BLaER1 (cell line): ENCODE results near the gene PCYOX1L.

ENCODE experiments used
- H3K27ac ChIP-seq: shearing (Covaris generic); formaldehyde crosslinking; 2 replicates; pipeline ENCODE4 v1.8.1; 2022
- H3K27me3 ChIP-seq: shearing (Covaris generic); formaldehyde crosslinking; 2 replicates; pipeline ENCODE4 v1.8.1; 2022
- H3K36me3 ChIP-seq: shearing (Covaris generic); formaldehyde crosslinking; 2 replicates; pipeline ENCODE4 v1.8.1; 2022
- H3K4me1 ChIP-seq: shearing (Covaris generic); formaldehyde crosslinking; 2 replicates; pipeline ENCODE4 v1.8.1; 2022
- H3K4me2 ChIP-seq: shearing (Covaris generic); formaldehyde crosslinking; 2 replicates; pipeline ENCODE4 v1.8.1; 2022
- H3K4me3 ChIP-seq: shearing (Covaris generic); formaldehyde crosslinking; 2 replicates; pipeline ENCODE4 v1.8.1; 2022
- H3K9ac ChIP-seq: shearing (Covaris generic); formaldehyde crosslinking; 2 replicates; pipeline ENCODE4 v1.8.1; 2022
- H3K9me3 ChIP-seq: shearing (Covaris generic); formaldehyde crosslinking; 2 replicates; pipeline ENCODE4 v1.8.1; 2022
- H4K20me1 ChIP-seq: shearing (Covaris generic); formaldehyde crosslinking; 2 replicates; pipeline ENCODE4 v1.8.1; 2022
- Cebpa-rat ChIP-seq: shearing (Covaris generic); IDR thresholded peaks from 2 replicates; pipeline ENCODE4 v1.8.1; 2022

PCYOX1L gene

DNA sequence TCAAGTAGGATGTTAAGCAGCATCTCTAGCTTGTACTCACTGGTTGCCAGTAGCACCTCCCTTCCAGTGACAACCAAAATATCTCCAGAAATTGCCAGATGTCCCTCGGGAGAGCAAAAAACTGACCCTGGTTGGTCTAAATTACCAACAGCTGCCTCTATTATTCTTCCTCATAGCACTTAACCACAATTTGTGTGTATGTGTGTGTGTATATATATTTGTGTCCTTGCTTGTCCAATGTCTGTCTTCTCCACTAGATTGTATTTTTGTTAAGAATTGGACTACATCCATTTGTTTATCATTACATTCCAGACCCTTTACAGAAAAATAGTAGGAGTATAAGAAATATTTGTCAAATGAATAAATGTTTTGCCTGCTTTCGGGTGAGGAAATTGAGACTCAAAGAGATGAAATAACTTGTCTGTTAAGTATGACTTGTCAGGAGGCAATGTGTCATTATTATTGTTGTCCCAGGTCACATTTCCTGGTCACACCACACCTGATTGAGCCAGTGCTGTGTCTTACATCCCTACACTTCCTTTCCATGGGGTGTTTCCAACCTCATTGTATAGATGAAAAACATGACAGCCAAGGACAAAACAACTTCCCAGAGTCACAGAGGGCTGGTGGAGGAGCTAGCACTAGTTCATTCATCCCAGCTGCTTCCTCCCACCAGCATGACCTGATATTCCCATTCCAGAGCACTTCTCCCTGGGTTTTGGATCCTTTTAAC lies 24.0 kb upstream of the PCYOX1L start:
- Histone ChIP-seq H3K9ac (no peak overlapping the region), H3K4me2 (peak overlapping the region; percentile 42; the same call in 1 of the 2 replicates), H3K27me3 (no peaks in the 10 kb centered on the region), H3K9me3 (no peaks in the 10 kb centered on the region), H4K20me1 (no peaks in the 10 kb centered on the region), H3K4me1 (peaks cover 38% of the 10 kb centered on the region), H3K27ac (no peak overlapping the region), H3K36me3 (peaks cover 13% of the 10 kb centered on the region; the same call in 1 of the 2 replicates), H3K4me3 (no peak overlapping the region)
- no peak for TF ChIP-seq Cebpa-rat

- peak overlapping the region; percentile 74 for H3K4me2 ChIP-seq
- H3K36me3 ChIP-seq: peaks cover 15% of the 10 kb centered on the region; the same call in 1 of the 2 replicates
- H3K27ac ChIP-seq: peak overlapping the region; percentile 61
- no peaks in the 10 kb centered on the region for H3K27me3 ChIP-seq
- TF ChIP-seq Cebpa-rat: no peak
- H4K20me1 ChIP-seq: no peaks in the 10 kb centered on the region
- H3K4me3 ChIP-seq: peak overlapping the region; percentile 34; the same call in 1 of the 2 replicates
- peak overlapping the region; percentile 21; the same call in 1 of the 2 replicates for H3K9ac ChIP-seq
- H3K4me1 ChIP-seq: peaks cover 40% of the 10 kb centered on the region
- H3K9me3 ChIP-seq: no peaks in the 10 kb centered on the region
Observed at GRCh38 chr5:149337736-149338135, 20.1 kb upstream of the PCYOX1L start.

- H3K9ac ChIP-seq: peak overlapping the region; percentile 21; the same call in 1 of the 2 replicates
- no peaks in the 10 kb centered on the region for H4K20me1 ChIP-seq
- H3K9me3 ChIP-seq: no peaks in the 10 kb centered on the region
- H3K36me3 ChIP-seq: peaks cover 8% of the 10 kb centered on the region; the same call in 1 of the 2 replicates
- no peak for TF ChIP-seq Cebpa-rat
- H3K27me3 ChIP-seq: no peaks in the 10 kb centered on the region
- H3K4me3 ChIP-seq: peak overlapping the region; percentile 34; the same call in 1 of the 2 replicates
- peak overlapping the region; percentile 74 for H3K4me2 ChIP-seq
- peak overlapping the region; percentile 61 for H3K27ac ChIP-seq
- peaks cover 40% of the 10 kb centered on the region for H3K4me1 ChIP-seq
Observed at GRCh38 chr5:149338364-149338763, 19.5 kb upstream of the PCYOX1L start.

DNA sequence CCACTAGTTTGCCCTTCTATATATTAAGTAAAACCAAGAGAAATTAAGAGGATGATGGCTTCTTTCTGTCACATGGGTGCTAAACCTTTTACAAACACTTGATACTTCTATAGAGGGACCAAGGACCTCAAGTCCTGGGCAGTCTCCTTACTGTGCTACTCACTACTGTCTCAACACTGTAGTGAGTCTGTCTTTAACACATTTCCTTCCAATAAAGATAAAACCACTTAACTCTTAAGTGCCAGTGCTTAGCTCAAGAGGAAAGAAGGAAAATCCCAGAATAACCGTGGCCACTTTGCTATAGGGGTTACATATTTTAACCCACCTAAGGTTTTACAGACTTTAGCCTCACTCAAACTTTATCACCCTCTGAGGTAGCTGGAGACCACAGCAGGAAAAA lies 16.9 kb upstream of the PCYOX1L start:
- H3K4me2 ChIP-seq: no peak overlapping the region
- TF ChIP-seq Cebpa-rat: no peak

GRCh38 chr5:149341876-149342275 lies 16.0 kb upstream of the PCYOX1L start:
- Histone ChIP-seq H3K27ac (no peak overlapping the region), H3K27me3 (no peaks in the 10 kb centered on the region), H3K9me3 (no peaks in the 10 kb centered on the region), H3K4me1 (peaks cover 60% of the 10 kb centered on the region), H3K4me2 (no peak overlapping the region), H3K4me3 (no peak overlapping the region), H4K20me1 (no peaks in the 10 kb centered on the region), H3K36me3 (peaks cover 6% of the 10 kb centered on the region; the same call in 1 of the 2 replicates), H3K9ac (no peak overlapping the region)
- TF ChIP-seq Cebpa-rat: no peak

More for the DNA sequence above, 16.9 kb upstream of the PCYOX1L start:
- no peak overlapping the region for H3K4me3 ChIP-seq
- H3K27ac ChIP-seq: no peak overlapping the region
- peaks cover 6% of the 10 kb centered on the region; the same call in 1 of the 2 replicates for H3K36me3 ChIP-seq
- no peaks in the 10 kb centered on the region for H4K20me1 ChIP-seq
- no peak overlapping the region for H3K9ac ChIP-seq
- H3K27me3 ChIP-seq: no peaks in the 10 kb centered on the region
- H3K9me3 ChIP-seq: no peaks in the 10 kb centered on the region
- H3K4me1 ChIP-seq: peaks cover 50% of the 10 kb centered on the region

- H3K4me3 ChIP-seq: 0 out of 2 replicates have a peak overlapping the region, but pooled peaks have one; percentile 82
Observed at GRCh38 chr5:149344151-149344550, 13.7 kb upstream of the PCYOX1L start.

DNA sequence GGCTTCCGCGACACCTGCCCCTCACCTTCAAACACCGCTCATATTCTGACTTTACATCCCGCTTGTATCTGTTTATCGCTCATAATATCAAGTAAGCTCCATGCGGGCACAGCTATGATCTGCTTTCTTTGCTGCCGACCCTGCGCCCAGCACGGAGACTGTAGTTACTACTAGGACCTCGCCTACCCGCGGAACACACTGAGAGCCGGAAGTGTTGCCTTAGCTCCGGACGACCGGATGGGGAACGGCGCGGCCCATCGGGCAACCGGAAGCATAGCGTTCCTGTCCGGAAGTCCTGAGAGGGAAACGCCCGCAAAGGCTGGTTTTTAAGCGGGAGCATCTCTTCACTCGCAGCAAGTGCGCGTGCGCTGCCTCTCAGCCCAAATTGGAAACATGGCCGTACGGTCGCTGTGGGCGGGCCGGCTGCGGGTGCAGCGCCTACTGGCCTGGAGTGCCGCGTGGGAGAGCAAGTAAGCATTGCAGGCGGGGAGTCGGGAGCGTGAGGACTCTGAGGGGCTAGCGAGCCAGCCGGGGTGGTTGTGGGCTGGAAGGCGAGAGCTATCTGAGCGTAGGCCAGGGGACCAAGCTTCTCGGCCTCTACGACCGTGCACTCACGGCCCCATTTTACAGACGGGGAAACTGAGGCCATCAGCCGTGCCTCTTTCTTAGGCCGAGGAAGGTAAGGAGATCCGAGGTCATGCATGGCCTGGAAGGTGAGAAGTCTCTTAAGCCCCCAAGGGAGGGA lies 12.5 kb upstream of the PCYOX1L start, which contains the start of gene GRPEL2:
Gene GRPEL2, plus strand, starts transcription at position 353 of the 745 bp plus-strand sequence. Its CDS starts 41 bp downstream, at position 394.
- Histone ChIP-seq H3K9me3 (no peaks in the 10 kb centered on the region), H3K27ac (peak within 1 kb of the TSS; percentile 95), H3K9ac (peak within 1 kb of the TSS; percentile 87), H3K36me3 (peaks cover 30% of the 10 kb centered on the region), H3K27me3 (no peaks in the 10 kb centered on the region), H4K20me1 (peaks cover 5% of the 10 kb centered on the region; the same call in 1 of the 2 replicates), H3K4me3 (peak within 1 kb of the TSS; percentile 82), H3K4me1 (peaks cover 63% of the 10 kb centered on the region), H3K4me2 (peak within 1 kb of the TSS; percentile 80)
- TF ChIP-seq Cebpa-rat: no peak

More at GRCh38 chr5:149344151-149344550, 13.7 kb upstream of the PCYOX1L start:
- no peak overlapping the region for H3K9ac ChIP-seq
- H3K36me3 ChIP-seq: peaks cover 23% of the 10 kb centered on the region
- H4K20me1 ChIP-seq: peaks cover 5% of the 10 kb centered on the region; the same call in 1 of the 2 replicates
- peaks cover 63% of the 10 kb centered on the region for H3K4me1 ChIP-seq
- TF ChIP-seq Cebpa-rat: no peak
- H3K9me3 ChIP-seq: no peaks in the 10 kb centered on the region
- H3K27ac ChIP-seq: peak overlapping the region; percentile 95
- no peaks in the 10 kb centered on the region for H3K27me3 ChIP-seq
- H3K4me2 ChIP-seq: peak overlapping the region; percentile 80

GRCh38 chr5:149345892-149346222 lies 12.0 kb upstream of the PCYOX1L start:
- Histone ChIP-seq H3K4me3 (peak overlapping the region; percentile 82), H3K36me3 (peaks cover 34% of the 10 kb centered on the region), H4K20me1 (peaks cover 7% of the 10 kb centered on the region; the same call in 1 of the 2 replicates), H3K27ac (peak overlapping the region; percentile 95), H3K4me1 (peaks cover 63% of the 10 kb centered on the region), H3K9ac (peak overlapping the region; percentile 87), H3K4me2 (peak overlapping the region; percentile 80), H3K27me3 (no peaks in the 10 kb centered on the region), H3K9me3 (no peaks in the 10 kb centered on the region)
- no peak for TF ChIP-seq Cebpa-rat

- H3K4me3 ChIP-seq: no peak overlapping the region
- H3K27ac ChIP-seq: no peak overlapping the region
- H3K4me2 ChIP-seq: peak overlapping the region; percentile 80; the same call in 1 of the 2 replicates
- H3K9ac ChIP-seq: no peak overlapping the region
- H3K36me3 ChIP-seq: peaks cover 59% of the 10 kb centered on the region
- no peak for TF ChIP-seq Cebpa-rat
- peaks cover 54% of the 10 kb centered on the region for H3K4me1 ChIP-seq
- H4K20me1 ChIP-seq: peaks cover 22% of the 10 kb centered on the region
- H3K27me3 ChIP-seq: no peaks in the 10 kb centered on the region
- H3K9me3 ChIP-seq: no peaks in the 10 kb centered on the region
Observed at GRCh38 chr5:149348518-149348917, 9.3 kb upstream of the PCYOX1L start.
